Raji (cell line): ENCODE measurements around the gene GPR61.

ENCODE experiments used
- POLR2A ChIP-seq: IDR thresholded peaks from 2 replicates; pipeline ENCODE4 v1.6.1; 2011; ENCODE audit warnings: low read depth, low read length, control low read depth; ENCODE audit not compliant: insufficient read depth

GPR61 gene

GRCh38 chr1:109542657-109543056 is 3.0 kb downstream of the GPR61 start:
- TF ChIP-seq POLR2A = no peak

DNA sequence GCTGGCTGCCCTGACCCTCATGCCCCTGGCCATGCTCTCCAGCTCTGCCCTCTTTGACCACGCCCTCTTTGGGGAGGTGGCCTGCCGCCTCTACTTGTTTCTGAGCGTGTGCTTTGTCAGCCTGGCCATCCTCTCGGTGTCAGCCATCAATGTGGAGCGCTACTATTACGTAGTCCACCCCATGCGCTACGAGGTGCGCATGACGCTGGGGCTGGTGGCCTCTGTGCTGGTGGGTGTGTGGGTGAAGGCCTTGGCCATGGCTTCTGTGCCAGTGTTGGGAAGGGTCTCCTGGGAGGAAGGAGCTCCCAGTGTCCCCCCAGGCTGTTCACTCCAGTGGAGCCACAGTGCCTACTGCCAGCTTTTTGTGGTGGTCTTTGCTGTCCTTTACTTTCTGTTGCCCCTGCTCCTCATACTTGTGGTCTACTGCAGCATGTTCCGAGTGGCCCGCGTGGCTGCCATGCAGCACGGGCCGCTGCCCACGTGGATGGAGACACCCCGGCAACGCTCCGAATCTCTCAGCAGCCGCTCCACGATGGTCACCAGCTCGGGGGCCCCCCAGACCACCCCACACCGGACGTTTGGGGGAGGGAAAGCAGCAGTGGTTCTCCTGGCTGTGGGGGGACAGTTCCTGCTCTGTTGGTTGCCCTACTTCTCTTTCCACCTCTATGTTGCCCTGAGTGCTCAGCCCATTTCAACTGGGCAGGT is 3.8 kb downstream of the GPR61 start:
- TF ChIP-seq POLR2A = no peak

GRCh38 chr1:109543988-109544735 is 4.5 kb downstream of the GPR61 start:
- TF ChIP-seq POLR2A = no peak

DNA sequence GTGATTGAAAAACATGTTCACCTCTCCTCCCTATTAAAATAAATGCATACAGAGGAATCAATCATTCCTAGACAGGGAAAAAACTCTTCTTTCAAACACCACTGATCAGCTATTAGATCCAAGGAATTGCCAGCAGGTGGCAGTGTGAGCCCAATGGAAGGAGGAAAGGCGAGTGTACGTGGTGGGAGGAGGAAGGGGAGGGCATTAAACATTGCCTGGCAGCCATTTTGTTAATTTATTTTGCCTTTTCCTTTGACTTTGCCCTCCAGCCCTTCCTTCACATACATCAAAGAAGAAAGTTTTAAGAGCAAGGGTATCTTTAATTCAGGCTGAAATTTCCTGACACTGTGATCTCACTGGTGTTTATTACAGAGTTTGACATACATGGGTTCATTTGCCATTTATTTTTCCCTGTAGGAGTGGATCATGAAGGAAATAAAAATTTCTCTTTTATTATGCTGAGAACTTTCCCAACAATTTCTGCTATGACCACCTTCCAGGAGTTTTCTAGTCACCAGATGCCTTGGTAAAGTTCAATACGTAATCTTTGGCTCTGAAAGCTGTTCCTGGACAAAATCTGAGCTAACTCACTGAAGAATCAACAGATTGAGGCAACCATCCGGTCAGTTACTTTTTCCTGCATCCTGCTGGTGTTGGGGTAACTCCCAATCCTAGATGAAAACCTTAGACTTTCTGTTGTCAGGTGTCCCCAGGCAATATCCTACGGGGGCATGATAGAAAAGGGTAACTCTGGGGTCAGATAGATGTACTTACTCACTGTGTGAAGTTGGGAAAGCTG is 6.8 kb downstream of the GPR61 start:
- peak; percentile 30; the same call in 1 of the 2 replicates for TF ChIP-seq POLR2A

- TF ChIP-seq POLR2A = no peak
Measured at GRCh38 chr1:109547463-109548320, 8.0 kb downstream of the GPR61 start.

GRCh38 chr1:109548321-109549267 is 8.9 kb downstream of the GPR61 start, which contains the start of gene GNAI3:
Gene GNAI3 (plus strand): TSS chr1:109548615. CDS start chr1:109548721, 106 bp downstream.
- TF ChIP-seq POLR2A = peak; percentile 92

DNA sequence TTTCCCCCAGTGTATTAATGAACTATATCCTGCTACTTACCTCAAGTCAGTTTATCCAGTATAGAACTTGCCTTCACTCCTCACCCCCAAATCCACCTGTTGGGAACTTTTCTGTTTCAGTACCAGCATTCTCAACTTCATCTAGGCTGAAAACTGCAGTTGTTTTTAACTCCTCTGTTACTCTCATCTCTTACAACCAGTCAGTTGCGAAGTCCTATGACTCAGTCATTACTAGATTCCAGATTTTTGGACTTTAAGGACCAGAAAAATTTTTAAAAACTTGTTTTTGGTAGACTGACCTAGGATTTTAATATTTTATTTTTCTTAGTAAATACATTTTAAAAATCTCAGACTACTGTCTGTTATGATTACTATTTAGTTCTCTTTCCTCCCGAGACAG is 16.9 kb downstream of the GPR61 start:
- TF ChIP-seq POLR2A = no peak

DNA sequence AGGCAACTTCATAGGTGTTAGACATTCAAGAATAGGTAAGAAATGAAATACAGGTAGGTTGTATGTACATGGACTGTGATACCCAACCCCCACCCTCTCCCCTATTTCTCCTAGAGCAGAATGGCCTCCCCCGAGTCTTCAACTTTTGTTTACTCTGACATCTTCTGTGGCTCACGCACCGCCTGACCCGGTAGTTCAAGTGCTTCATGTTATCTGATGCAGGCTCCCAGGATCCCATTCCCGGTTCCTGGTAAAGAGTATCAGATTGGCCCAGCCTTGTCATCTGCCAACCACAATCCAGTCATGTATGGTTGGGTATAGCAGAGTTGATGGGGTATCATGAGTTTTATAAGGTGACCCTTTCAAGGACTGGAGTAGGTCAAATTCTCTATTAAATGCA is 17.8 kb downstream of the GPR61 start:
- no peak for TF ChIP-seq POLR2A

GRCh38 chr1:109559995-109560394 is 20.3 kb downstream of the GPR61 start:
- no peak for TF ChIP-seq POLR2A

DNA sequence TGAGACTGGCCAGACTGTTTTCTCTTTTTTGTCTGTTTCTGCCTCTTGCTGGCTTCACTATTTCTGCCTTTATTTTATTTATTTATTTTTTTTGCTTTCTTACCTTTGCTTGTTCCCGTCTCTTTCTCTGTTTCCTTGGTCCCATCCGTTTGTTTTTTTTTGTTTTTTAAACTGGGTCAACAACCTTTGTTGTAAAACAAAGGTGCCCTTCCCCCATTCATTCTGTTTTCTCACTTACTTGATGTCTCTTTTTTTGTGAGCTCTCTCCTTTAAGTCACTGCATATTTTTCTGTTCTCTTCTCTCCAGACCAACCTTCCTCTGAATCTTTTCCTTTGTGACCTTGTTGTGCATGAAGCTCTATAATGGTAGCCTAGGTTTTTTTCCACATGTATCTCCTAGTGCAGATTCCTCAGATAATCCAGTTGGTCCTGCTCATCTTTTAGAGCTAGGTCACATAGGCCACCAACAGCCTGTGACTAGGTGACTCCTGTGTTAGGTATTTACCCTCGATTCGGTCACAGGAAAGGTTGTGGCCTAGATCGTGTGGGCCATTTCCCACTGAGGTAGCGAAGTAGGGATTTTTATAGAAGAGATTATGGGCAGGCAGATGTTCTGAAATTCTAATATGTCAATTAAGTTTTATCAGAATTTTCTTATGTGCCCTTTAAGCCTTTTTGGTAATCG is 24.7 kb downstream of the GPR61 start:
- no peak for TF ChIP-seq POLR2A

DNA sequence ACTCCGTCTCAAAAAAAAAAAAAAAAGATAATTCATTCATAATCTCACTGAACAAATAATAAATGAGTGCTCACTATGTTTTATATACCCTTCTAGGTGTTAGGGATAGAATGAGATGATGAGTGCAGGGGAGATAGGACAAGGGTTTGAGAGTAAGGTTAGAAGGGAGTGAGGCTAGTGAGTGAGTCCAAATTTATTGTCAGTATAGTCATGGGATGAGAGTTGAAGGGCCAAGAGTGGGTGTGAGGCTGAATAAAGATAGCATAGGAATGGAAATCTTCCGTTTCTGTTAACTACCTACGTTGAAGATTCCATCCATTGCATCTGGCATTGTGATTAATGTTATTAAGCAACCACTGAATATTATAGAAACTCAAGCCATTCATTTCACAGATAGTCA is 25.6 kb downstream of the GPR61 start:
- TF ChIP-seq POLR2A = no peak

DNA sequence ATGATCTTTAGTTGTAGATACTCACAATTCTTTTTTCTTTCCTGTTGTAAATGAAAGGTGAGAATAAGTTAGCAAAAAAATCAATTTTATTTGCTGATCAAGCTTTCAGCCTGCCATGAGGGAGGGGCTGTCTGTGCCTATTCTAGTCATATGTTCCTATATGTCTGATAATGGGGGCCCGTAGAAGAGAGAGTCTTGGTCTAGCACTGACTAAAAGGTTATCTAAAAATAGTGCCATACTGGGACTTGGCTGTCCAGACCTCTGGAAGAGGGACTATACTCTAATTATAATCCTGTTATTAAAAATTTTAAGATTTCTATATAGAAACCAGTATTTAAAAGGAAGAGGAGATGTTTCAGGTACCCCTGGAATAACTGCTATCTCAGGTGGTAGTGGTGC is 27.3 kb downstream of the GPR61 start:
- no peak for TF ChIP-seq POLR2A
